KOPT-K1 (cell line): ENCODE data around the gene CH25H.
"Not testable (repeated sequence)": the region's sequence is repeated elsewhere in the genome, so short reads cannot be mapped to it uniquely, and the experiment has no call there.

ENCODE experiments used
- H3K27ac ChIP-seq: fragments of 200-600 bp; sonication (generic); 2 replicates; pipeline ENCODE4 v1.5.1; 2016; ENCODE audit warnings: antibody characterized with exemption, mild to moderate bottlenecking, low read depth, low read length; ENCODE audit not compliant: poor library complexity, severe bottlenecking
- H3K36me3 ChIP-seq: fragments of 200-600 bp; sonication (generic); 2 replicates; pipeline ENCODE4 v1.5.1; 2017; ENCODE audit warnings: antibody characterized with exemption, mild to moderate bottlenecking, low read length, moderate library complexity; ENCODE audit not compliant: insufficient read depth
- H3K9me3 ChIP-seq: fragments of 200-600 bp; sonication (generic); 2 replicates; pipeline ENCODE4 v1.5.1; 2017; ENCODE audit warnings: antibody characterized with exemption, low read length, mild to moderate bottlenecking; ENCODE audit not compliant: insufficient read depth, poor library complexity, severe bottlenecking

CH25H gene

GRCh38 chr10:89215511-89215910 is 8.4 kb upstream of the CH25H start:
- H3K27ac ChIP-seq = no peak overlapping the region
- H3K9me3 ChIP-seq = no peaks in the 10 kb centered on the region
- peaks cover 8% of the 10 kb centered on the region; the same call in 1 of the 2 replicates for H3K36me3 ChIP-seq

- no peaks in the 10 kb centered on the region for H3K9me3 ChIP-seq
- peaks cover 5% of the 10 kb centered on the region; the same call in 1 of the 2 replicates for H3K36me3 ChIP-seq
- H3K27ac ChIP-seq = no peak overlapping the region
Measured at GRCh38 chr10:89214566-89215165, 7.5 kb upstream of the CH25H start.

GRCh38 chr10:89213191-89213808 is 6.2 kb upstream of the CH25H start:
- Histone ChIP-seq H3K27ac (no peak overlapping the region), H3K36me3 (0 out of 2 replicates have a peak, but pooled peaks cover 5% of the 10 kb centered on the region)

GRCh38 chr10:89210794-89211425 is 3.8 kb upstream of the CH25H start:
- Histone ChIP-seq H3K9me3 (no peaks in the 10 kb centered on the region), H3K27ac (no peak overlapping the region)

More at GRCh38 chr10:89213191-89213808, 6.2 kb upstream of the CH25H start:
- H3K9me3 ChIP-seq = no peaks in the 10 kb centered on the region

GRCh38 chr10:89209718-89210117 is 2.6 kb upstream of the CH25H start:
- Histone ChIP-seq H3K27ac (no peak overlapping the region), H3K9me3 (no peaks in the 10 kb centered on the region), H3K36me3 (no peaks in the 10 kb centered on the region)

More at GRCh38 chr10:89210794-89211425, 3.8 kb upstream of the CH25H start:
- H3K36me3 ChIP-seq = 0 out of 2 replicates have a peak, but pooled peaks cover 5% of the 10 kb centered on the region

- H3K27ac ChIP-seq = no peak overlapping the region
- H3K9me3 ChIP-seq = no peaks in the 10 kb centered on the region
- no peaks in the 10 kb centered on the region for H3K36me3 ChIP-seq
Measured at GRCh38 chr10:89207801-89208551, 859 bp upstream of the CH25H start.

- Histone ChIP-seq H3K9me3 (no peaks in the 10 kb centered on the region), H3K27ac (no peak overlapping the region)
Measured at GRCh38 chr10:89206402-89207180, 526 bp downstream of the CH25H start.

GRCh38 chr10:89204621-89205185 is 2.4 kb downstream of the CH25H start:
- no peak overlapping the region for H3K27ac ChIP-seq
- H3K9me3 ChIP-seq = no peaks in the 10 kb centered on the region
- no peaks in the 10 kb centered on the region for H3K36me3 ChIP-seq

More at GRCh38 chr10:89206402-89207180, 526 bp downstream of the CH25H start:
- no peaks in the 10 kb centered on the region for H3K36me3 ChIP-seq

GRCh38 chr10:89203237-89203636 is 3.9 kb downstream of the CH25H start:
- H3K27ac ChIP-seq = no peak overlapping the region
- H3K36me3 ChIP-seq = no peaks in the 10 kb centered on the region

GRCh38 chr10:89202033-89202425 is 5.1 kb downstream of the CH25H start:
- Histone ChIP-seq H3K27ac (no peak overlapping the region), H3K9me3 (no peaks in the 10 kb centered on the region), H3K36me3 (no peaks in the 10 kb centered on the region)

More at GRCh38 chr10:89203237-89203636, 3.9 kb downstream of the CH25H start:
- H3K9me3 ChIP-seq = no peaks in the 10 kb centered on the region

- Histone ChIP-seq H3K27ac (no peak overlapping the region), H3K36me3 (no peaks in the 10 kb centered on the region), H3K9me3 (no peaks in the 10 kb centered on the region)
Measured at GRCh38 chr10:89201345-89202032, 5.6 kb downstream of the CH25H start.

- no peak overlapping the region for H3K27ac ChIP-seq
- no peaks in the 10 kb centered on the region for H3K9me3 ChIP-seq
- H3K36me3 ChIP-seq = no peaks in the 10 kb centered on the region
Measured at GRCh38 chr10:89197473-89197872, 9.6 kb downstream of the CH25H start.

- H3K27ac ChIP-seq, H3K9me3 ChIP-seq, H3K36me3 ChIP-seq: not testable (repeated sequence)
Measured at GRCh38 chr10:89191301-89191700, 15.8 kb downstream of the CH25H start.
